H1 (cell line): Measurements from ENCODE around the gene GABRG3. TPM values are rescaled to one million over a fixed set of nuclear protein-coding genes. Genes with fewer than 3 reads are reported as not detected.

Experiments used
- CTCF ChIA-PET: fragments of 300-600 bp; sonication (Branson Sonifier 250); formaldehyde crosslinking; loops from one replicate; lab custom pipeline; 2021; ENCODE audit not compliant: partially characterized antibody; lab: Charles Lee
- POLR2A ChIA-PET: fragments of 300-600 bp; sonication (Branson Sonifier 250); formaldehyde crosslinking; loops from one replicate; lab custom pipeline; 2021; ENCODE audit warnings: inconsistent platforms; ENCODE audit not compliant: partially characterized antibody; lab: Charles Lee
- DNase-seq, 2 experiments: peaks; one replicate each; pipeline versions ENCODE4 v3.0.0 to v3.0.0-alpha.2; 2010 to 2022; ENCODE audit warnings: low spot score in 2 of 2, low read depth in 1 of 2, mixed read lengths in 1 of 2
- FAIRE-seq: peaks from 2 replicates; lab custom pipeline; 2011; peaks lifted over from hg19 to GRCh38; lab: Jason Lieb, UNC
- H2AFZ ChIP-seq: 2 replicates; pipeline ENCODE4 v1.8.1; 2012; ENCODE audit warnings: low read length, inconsistent platforms
- H2AK5ac ChIP-seq: 2 replicates; pipeline ENCODE4 v1.6.1; 2013; ENCODE audit warnings: low read depth, low read length
- H2BK120ac ChIP-seq: replicated peaks from 2 replicates; pipeline ENCODE3; 2013; ENCODE audit warnings: low read depth, low read length, inconsistent platforms
- H2BK12ac ChIP-seq: 2 replicates; pipeline ENCODE4 v1.6.1; 2013; ENCODE audit warnings: low read depth, low read length
- H2BK15ac ChIP-seq: 2 replicates; pipeline ENCODE4 v1.6.1; 2013; ENCODE audit warnings: low read length
- H2BK20ac ChIP-seq: 2 replicates; pipeline ENCODE4 v1.6.1; 2013; ENCODE audit warnings: low read length
- H2BK5ac ChIP-seq: 2 replicates; pipeline ENCODE4 v1.6.1; 2013; ENCODE audit warnings: low read depth, low read length
- H3K14ac ChIP-seq: 2 replicates; pipeline ENCODE4 v1.6.1; 2013; ENCODE audit warnings: inconsistent platforms; ENCODE audit not compliant: insufficient read length
- H3K18ac ChIP-seq: 2 replicates; pipeline ENCODE4 v1.6.1; 2013; ENCODE audit warnings: low read length; ENCODE audit errors: extremely low read depth
- H3K23ac ChIP-seq: 2 replicates; pipeline ENCODE4 v1.6.1; 2013; ENCODE audit warnings: inconsistent platforms; ENCODE audit not compliant: insufficient read length
- H3K23me2 ChIP-seq: 2 replicates; pipeline ENCODE4 v1.6.1; 2013; ENCODE audit warnings: low read depth, low read length
- H3K27ac ChIP-seq: 2 replicates; pipeline ENCODE4 v1.6.1; 2011; ENCODE audit warnings: low read depth, low read length, inconsistent platforms
- H3K27me3 ChIP-seq, 4 experiments: replicated peaks in 1 of 4; 1 replicate in 1 of 4; 2 replicates in 3 of 4; pipeline versions ENCODE4 v1.6.1 to v1.8.1; 2011 to 2013; ENCODE audit warnings: low read length in 3 of 4, mild to moderate bottlenecking in 3 of 4, inconsistent platforms in 2 of 4, mixed read lengths in 2 of 4, moderate library complexity in 1 of 4; ENCODE audit not compliant: control insufficient read depth in 3 of 4, insufficient read depth in 3 of 4; ENCODE audit errors: extremely low read depth in 1 of 4
- H3K36me3 ChIP-seq, 4 experiments: 2 replicates each; pipeline versions ENCODE4 v1.6.1 to v1.8.1; 2011 to 2013; ENCODE audit warnings: mild to moderate bottlenecking in 4 of 4, low read length in 3 of 4, moderate library complexity in 2 of 4, control low read depth in 1 of 4, inconsistent platforms in 1 of 4; ENCODE audit not compliant: insufficient read depth in 4 of 4, control insufficient read depth in 2 of 4
- H3K4ac ChIP-seq: replicated peaks from 2 replicates; pipeline ENCODE3; 2013; ENCODE audit warnings: low read length, low read depth, mixed read lengths, inconsistent platforms; ENCODE audit not compliant: insufficient read length
- H3K4me1 ChIP-seq, 4 experiments: replicated peaks in 1 of 4; 1 replicate in 1 of 4; 2 replicates in 3 of 4; pipeline versions ENCODE4 v1.6.1 to v1.8.1; 2011 to 2013; ENCODE audit warnings: low read length in 3 of 4, inconsistent platforms in 2 of 4, mixed read lengths in 1 of 4; ENCODE audit not compliant: insufficient read depth in 4 of 4, control insufficient read depth in 3 of 4
- H3K4me2 ChIP-seq, 2 experiments: 2 replicates each; pipeline versions ENCODE4 v1.6.1 to v1.8.1; 2011 to 2013; ENCODE audit warnings: low read depth in 2 of 2, low read length in 2 of 2, control low read depth in 1 of 2, inconsistent platforms in 1 of 2, mild to moderate bottlenecking in 1 of 2; ENCODE audit not compliant: insufficient read depth in 1 of 2
- H3K4me3 ChIP-seq, 4 experiments: fragments of 200-600, 300-600 bp in 1 of 4; sonication (generic), shearing (Covaris generic), sonication (Bioruptor Twin) in 1 of 4; 2 replicates each; pipeline versions ENCODE4 v1.5.1 to v1.8.1; 2011 to 2016; ENCODE audit warnings: low read length in 4 of 4, low read depth in 3 of 4, control low read depth in 2 of 4, inconsistent platforms in 2 of 4, mild to moderate bottlenecking in 2 of 4, mixed read lengths in 1 of 4, moderate library complexity in 1 of 4; ENCODE audit not compliant: insufficient read depth in 2 of 4; ENCODE audit errors: extremely low read depth in 1 of 4
- H3K56ac ChIP-seq: replicated peaks from 2 replicates; pipeline ENCODE3; 2013; ENCODE audit warnings: low read depth, mild to moderate bottlenecking, mixed read lengths, low read length, inconsistent platforms; ENCODE audit not compliant: insufficient read length
- H3K79me1 ChIP-seq: 2 replicates; pipeline ENCODE4 v1.6.1; 2013; ENCODE audit warnings: low read depth, low read length, control low read depth
- H3K79me2 ChIP-seq, 2 experiments: 2 replicates each; pipeline versions ENCODE4 v1.6.1 to v1.8.1; 2012 to 2013; ENCODE audit warnings: low read length in 2 of 2, mild to moderate bottlenecking in 2 of 2, inconsistent platforms in 1 of 2; ENCODE audit not compliant: insufficient read depth in 2 of 2, control insufficient read depth in 1 of 2
- H3K9ac ChIP-seq, 4 experiments: replicated peaks in 1 of 4; 1 replicate in 1 of 4; 2 replicates in 3 of 4; pipeline versions ENCODE4 v1.6.1 to v1.8.1; 2011 to 2013; ENCODE audit warnings: low read depth in 3 of 4, low read length in 3 of 4, control low read depth in 2 of 4, mild to moderate bottlenecking in 2 of 4, moderate library complexity in 2 of 4, inconsistent platforms in 1 of 4; ENCODE audit errors: extremely low read depth in 1 of 4
- H3K9me3 ChIP-seq, 2 experiments: 2 replicates each; pipeline versions ENCODE4 v1.6.1 to v1.8.1; 2012 to 2013; ENCODE audit warnings: mild to moderate bottlenecking in 2 of 2, moderate library complexity in 2 of 2, control low read depth in 1 of 2, inconsistent platforms in 1 of 2, low read depth in 1 of 2, low read length in 1 of 2, mixed read lengths in 1 of 2; ENCODE audit not compliant: insufficient read depth in 2 of 2
- H4K20me1 ChIP-seq, 2 experiments: replicated peaks in 1 of 2; 2 replicates each; pipeline versions ENCODE3 to v1.8.1; 2011 to 2013; ENCODE audit warnings: inconsistent platforms in 2 of 2, low read length in 2 of 2, mild to moderate bottlenecking in 1 of 2; ENCODE audit not compliant: insufficient read depth in 2 of 2, control insufficient read depth in 1 of 2
- H4K5ac ChIP-seq: 2 replicates; pipeline ENCODE4 v1.6.1; 2013; ENCODE audit warnings: low read length, low read depth, mixed read lengths, inconsistent platforms; ENCODE audit not compliant: insufficient read length
- H4K8ac ChIP-seq: 2 replicates; pipeline ENCODE4 v1.8.0; 2013; ENCODE audit warnings: mild to moderate bottlenecking, moderate library complexity, low read length, inconsistent platforms; ENCODE audit not compliant: insufficient read depth; ENCODE audit errors: extremely low read depth
- H4K91ac ChIP-seq: replicated peaks from 2 replicates; pipeline ENCODE3; 2013; ENCODE audit warnings: low read length, mixed read lengths, inconsistent platforms; ENCODE audit not compliant: insufficient read length
- ASH2L ChIP-seq: fragments of 200-600, 300-600 bp; sonication (generic); IDR thresholded peaks from one replicate; pipeline ENCODE4 v1.7.1; 2017; ENCODE audit warnings: low read length
- CBX5 ChIP-seq: fragments of 300-800, 300-1000 bp; sonication (generic); IDR thresholded peaks from 2 replicates; pipeline ENCODE4 v1.7.1; 2016; ENCODE audit warnings: antibody characterized with exemption, low read length, low read depth
- CEBPB ChIP-seq: IDR thresholded peaks from 2 replicates; pipeline ENCODE4 v1.6.1; 2012; ENCODE audit warnings: low read depth, low read length
- GABPA ChIP-seq: IDR thresholded peaks from 2 replicates; pipeline ENCODE4 v1.6.1; 2011; ENCODE audit warnings: mild to moderate bottlenecking, low read length, moderate library complexity, borderline replicate concordance; ENCODE audit not compliant: insufficient read depth
- HDAC2 ChIP-seq, 2 experiments: fragments of 300-600 bp in 1 of 2; sonication (generic) in 1 of 2; IDR thresholded peaks; 2 replicates each; pipeline ENCODE4 v1.6.1; 2011 to 2012; ENCODE audit warnings: low read depth in 2 of 2, low read length in 2 of 2, mild to moderate bottlenecking in 2 of 2, moderate library complexity in 2 of 2, borderline replicate concordance in 1 of 2, inconsistent platforms in 1 of 2
- KDM4A ChIP-seq: IDR thresholded peaks from one replicate; pipeline ENCODE4 v1.7.1; 2012; ENCODE audit warnings: low read depth, mild to moderate bottlenecking, moderate library complexity, low read length, inconsistent platforms; ENCODE audit not compliant: severe bottlenecking
- NANOG ChIP-seq: IDR thresholded peaks from 2 replicates; pipeline ENCODE4 v1.6.1; 2011; ENCODE audit warnings: low read length, low read depth, mild to moderate bottlenecking, inconsistent platforms; ENCODE audit not compliant: insufficient read depth, poor library complexity, severe bottlenecking
- SIRT6 ChIP-seq: IDR thresholded peaks from one replicate; pipeline ENCODE4 v1.7.1; 2012; ENCODE audit warnings: low read length, inconsistent platforms
- TAF7 ChIP-seq: optimal IDR thresholded peaks from 2 replicates; pipeline ENCODE3; 2011; ENCODE audit warnings: low read depth, mild to moderate bottlenecking, inconsistent platforms, low read length, moderate library complexity, borderline replicate concordance
- WGBS, 2 experiments: shearing (Covaris generic) in 1 of 2; methylation state at CpG; one replicate each; pipeline versions ENCODE4 v1.1.6 to v1.1.7; 2013 to 2015; ENCODE audit warnings: low lambda C conversion rate in 2 of 2, mixed read lengths in 2 of 2, inconsistent platforms in 1 of 2, low coverage in 1 of 2, missing lambda C conversion rate in 1 of 2; ENCODE audit not compliant: insufficient replicate concordance in 2 of 2, insufficient coverage in 1 of 2, insufficient read length in 1 of 2; ENCODE audit errors: extremely low coverage in 1 of 2, missing lambda C conversion rate in 1 of 2; 5-methylcytosine and 5-hydroxymethylcytosine counted together
- polyA plus RNA-seq, 7 experiments: library from polyadenylated mRNA; depleted of rRNA in 3 of 7; stranded (reverse) in 5 of 7; unstranded in 2 of 7; fragments of >200 nt in 5 of 7; fragments of 200-250 nt in 2 of 7; gene quantifications; 1 replicate in 5 of 7; 2 replicates in 1 of 7; 4 replicates in 1 of 7; pipeline versions ENCODE4 v1.2.1 to v1.2.3, GENCODE V29; 2011 to 2013; ENCODE audit warnings: missing spikeins in 2 of 7, mixed read lengths in 2 of 7
- total RNA-seq: library from RNA; stranded (reverse); fragmentation: NEBNext Ultra II Directional; extraction: Animal tissue kit (Norgen Biotek cat#: 25700); gene quantifications from 2 replicates; pipeline ENCODE4 v1.2.1, GENCODE V29; 2021

The GABRG3 gene
- total and polyA plus RNA-seq, 2 of the 8 experiments (the other 6 are each of a cell fraction or from before 2014, with no cell fraction given), result 0.17 to 0.80 TPM

GRCh38 chr15:27426805-27427204, 455.8 kb downstream of the GABRG3 start:
- Histone ChIP-seq H3K36me3 (no peaks in the 10 kb centered on the region), H3K4me1 (no peaks in the 10 kb centered on the region)

More at GRCh38 chr15:27426805-27427204, 455.8 kb downstream of the GABRG3 start:
- Histone ChIP-seq H3K4me3 (no peak overlapping the region), H2AFZ (no peak overlapping the region), H2BK15ac (no peak overlapping the region), H3K9ac (no peak overlapping the region), H2AK5ac (no peak overlapping the region), H2BK5ac (no peak overlapping the region), H3K79me2 (no peaks in the 10 kb centered on the region), H4K5ac (no peak overlapping the region), H3K27ac (no peak overlapping the region), H3K9me3 (peaks cover 0 to 6% of the 10 kb centered on the region in 2 experiments; a peak in 2 of 4 replicates), H3K23ac (no peak overlapping the region), H4K8ac (no peak overlapping the region), H4K20me1 (no peaks in the 10 kb centered on the region), H3K4ac (no peak overlapping the region), H2BK120ac (no peak overlapping the region), H2BK12ac (no peak overlapping the region), H3K18ac (no peak overlapping the region), H2BK20ac (no peak overlapping the region), H3K27me3 (no peaks in the 10 kb centered on the region), H3K14ac (no peak overlapping the region), H3K79me1 (no peaks in the 10 kb centered on the region), H3K23me2 (no peaks in the 10 kb centered on the region), H3K4me2 (no peak overlapping the region), H4K91ac (no peak overlapping the region), H3K56ac (no peak overlapping the region)
- ChIA-PET CTCF (no interaction called here), POLR2A (no interaction called here)
- TF ChIP-seq HDAC2 (IDR thresholded peaks at IDR 0.05; ENCODE audit: borderline replicate concordance in 1 of 2, low read depth in 2 of 2, low read length in 2 of 2) (no peak), CBX5 (no peak), NANOG (no peak), ASH2L (no peak), GABPA (no peak), SIRT6 (no peak), KDM4A (no peak), CEBPB (no peak), TAF7 (no peak)
- no peak for DNase-seq
- FAIRE-seq, result no peak
- 73% methylated on average over 1 of the region's 1 CpG; no CpG with 5 or more reads in 1 of the 2 experiments for WGBS, 2 experiments
